PC-9 (cell line): ENCODE results near the gene COL23A1.

Experiments used
- CTCF ChIP-seq: fragments of 200-600 bp; sonication (generic); conservative IDR thresholded peaks from 2 replicates; pipeline ENCODE4 v1.6.1; 2017; ENCODE audit warnings: mixed run types, antibody characterized with exemption, mild to moderate bottlenecking, moderate library complexity
- EZH2 ChIP-seq: fragments of 200-600 bp; sonication (generic); IDR thresholded peaks from 2 replicates; pipeline ENCODE4 v1.8.0; 2017; ENCODE audit warnings: antibody characterized with exemption, low read depth

GRCh38 chr5:178265746-178266145 lies 324.4 kb downstream of the COL23A1 start:
- TF ChIP-seq CTCF = no peak
- TF ChIP-seq EZH2 = no peak
